NCI-H82 (cell line): ENCODE measurements around the gene PRODH2.
A peak's percentile ranks its signal among the peaks of the same experiment; 100 is the strongest.

ENCODE experiments used
- DNase-seq: peaks from one replicate; lab custom pipeline; 2025; lab: John Stamatoyannopoulos, UW

Gene PRODH2

GRCh38 chr19:35812220-35813042 lies at the start of gene PRODH2:
PRODH2 (minus strand) TSS chr19:35812845; CDS start chr19:35812805, 40 bp downstream.
- no peak for DNase-seq

GRCh38 chr19:35861640-35862160 lies 49.1 kb upstream of the PRODH2 start:
- no peak for DNase-seq

GRCh38 chr19:35860818-35861639 lies 48.4 kb upstream of the PRODH2 start:
- DNase-seq, result no peak

- DNase-seq, result no peak
Measured at GRCh38 chr19:35860436-35860817, 47.8 kb upstream of the PRODH2 start.

GRCh38 chr19:35859414-35859813 lies 46.8 kb upstream of the PRODH2 start:
- no peak for DNase-seq

GRCh38 chr19:35858311-35858710 lies 45.7 kb upstream of the PRODH2 start:
- DNase-seq, result no peak

- DNase-seq, result peak; percentile 86
Measured at GRCh38 chr19:35856546-35857149, 44.0 kb upstream of the PRODH2 start, which contains the start of gene KIRREL2. KIRREL2 (plus strand) TSS chr19:35856911; CDS start chr19:35857120, 209 bp downstream.

GRCh38 chr19:35853038-35853756 lies 40.6 kb upstream of the PRODH2 start:
- peak; percentile 15 for DNase-seq

- peak; percentile 83 for DNase-seq
Measured at GRCh38 chr19:35852029-35852780, 39.6 kb upstream of the PRODH2 start, which contains the start of gene NPHS1. NPHS1 (minus strand) TSS chr19:35852504; CDS start chr19:35851837, 667 bp downstream.

GRCh38 chr19:35851213-35852028 lies 38.8 kb upstream of the PRODH2 start:
- DNase-seq, result peak; percentile 67

- DNase-seq, result no peak
Measured at GRCh38 chr19:35848919-35849505, 36.4 kb upstream of the PRODH2 start.

- DNase-seq, result no peak
Measured at GRCh38 chr19:35848486-35848885, 35.8 kb upstream of the PRODH2 start.

- no peak for DNase-seq
Measured at GRCh38 chr19:35847911-35848310, 35.3 kb upstream of the PRODH2 start.

- peak; percentile 34 for DNase-seq
Measured at GRCh38 chr19:35846038-35846668, 33.5 kb upstream of the PRODH2 start.

- DNase-seq, result peak; percentile 75
Measured at GRCh38 chr19:35845215-35846037, 32.8 kb upstream of the PRODH2 start.

GRCh38 chr19:35844482-35845214 lies 32.0 kb upstream of the PRODH2 start:
- DNase-seq, result no peak
